Endothelial cell of umbilical vein (primary cell): ENCODE data around the gene SH2D3C. TPM values are rescaled to one million over a fixed set of nuclear protein-coding genes. Genes with fewer than 3 reads are reported as not detected.

Experiments used
- BruUV-seq: library from RNA; stranded (reverse); fragments of 400-500 nt; replicated peaks from 2 replicates; lab custom pipeline; 2021; lab: Mats Ljungman, UMichigan
- CTCF ChIA-PET: fragments of 300-600, 350-600 bp; sonication (Branson Sonifier 250); formaldehyde crosslinking; loops from one replicate; lab custom pipeline; 2021; ENCODE audit warnings: antibody characterized with exemption, inconsistent platforms; lab: Charles Lee
- POLR2A ChIA-PET: fragments of 300-600, 350-600 bp; sonication (Branson Sonifier 250); formaldehyde crosslinking; loops from one replicate; lab custom pipeline; 2021; ENCODE audit warnings: antibody characterized with exemption, inconsistent platforms; lab: Charles Lee
- DNase-seq: peaks from one replicate; pipeline ENCODE4 v3.0.0-alpha.2; 2011; ENCODE audit warnings: low read depth, low spot score
- FAIRE-seq: peaks from 2 replicates; lab custom pipeline; 2011; peaks lifted over from hg19 to GRCh38; lab: Jason Lieb, UNC
- H2AFZ ChIP-seq: 2 replicates; pipeline ENCODE4 v1.6.0; 2012; ENCODE audit warnings: low read depth, low read length, control low read depth, inconsistent platforms
- H3K27ac ChIP-seq: 2 replicates; pipeline ENCODE4 v1.5.1; 2011; ENCODE audit warnings: low read depth, mild to moderate bottlenecking, control low read depth, low read length, moderate library complexity; ENCODE audit not compliant: insufficient read depth
- H3K27me3 ChIP-seq, 2 experiments: 2 replicates each; pipeline versions ENCODE4 v1.6.0 to v1.6.1; 2011; ENCODE audit warnings: low read length in 2 of 2, mixed read lengths in 1 of 2; ENCODE audit not compliant: control insufficient read depth in 2 of 2, insufficient read depth in 2 of 2
- H3K36me3 ChIP-seq, 2 experiments: 2 replicates in 1 of 2; 3 replicates in 1 of 2; pipeline ENCODE4 v1.5.1; 2011; ENCODE audit warnings: low read length in 2 of 2, mild to moderate bottlenecking in 1 of 2, moderate library complexity in 1 of 2; ENCODE audit not compliant: control insufficient read depth in 2 of 2, insufficient read depth in 2 of 2; ENCODE audit errors: extremely low read depth in 1 of 2
- H3K4me1 ChIP-seq: 3 replicates; pipeline ENCODE4 v1.5.1; 2011; ENCODE audit warnings: mild to moderate bottlenecking, low read length; ENCODE audit not compliant: control insufficient read depth, insufficient read depth; ENCODE audit errors: extremely low read depth
- H3K4me2 ChIP-seq: 2 replicates; pipeline ENCODE4 v1.6.1; 2011; ENCODE audit warnings: low read length, control low read depth, mixed read lengths; ENCODE audit not compliant: insufficient read depth
- H3K4me3 ChIP-seq, 3 experiments: fragments of 200-600 bp in 1 of 3; sonication (generic), shearing (Covaris generic) in 1 of 3; replicated peaks in 1 of 3; 2 replicates each; pipeline ENCODE4 v1.5.1; 2011 to 2016; ENCODE audit warnings: control low read depth in 3 of 3, low read length in 3 of 3, mild to moderate bottlenecking in 2 of 3, inconsistent platforms in 1 of 3, low read depth in 1 of 3, moderate library complexity in 1 of 3; ENCODE audit not compliant: insufficient read depth in 1 of 3
- H3K79me2 ChIP-seq: 2 replicates; pipeline ENCODE4 v1.6.0; 2012; ENCODE audit warnings: low read length, inconsistent platforms; ENCODE audit not compliant: control insufficient read depth, insufficient read depth
- H3K9ac ChIP-seq: replicated peaks from 2 replicates; pipeline ENCODE3; 2011; ENCODE audit warnings: low read length, control low read depth; ENCODE audit not compliant: insufficient read depth; ENCODE audit errors: extremely low read depth
- H3K9me1 ChIP-seq: replicated peaks from 3 replicates; pipeline ENCODE4 v1.6.0; 2011; ENCODE audit warnings: mild to moderate bottlenecking, low read length; ENCODE audit not compliant: control insufficient read depth, insufficient read depth; ENCODE audit errors: extremely low read depth
- H3K9me3 ChIP-seq: replicated peaks from 2 replicates; pipeline ENCODE4 v1.5.1; 2012; ENCODE audit warnings: low read length, inconsistent platforms; ENCODE audit not compliant: control insufficient read depth, insufficient read depth
- H4K20me1 ChIP-seq: replicated peaks from 2 replicates; pipeline ENCODE3; 2011; ENCODE audit warnings: mild to moderate bottlenecking, low read length; ENCODE audit not compliant: control insufficient read depth, insufficient read depth; ENCODE audit errors: extremely low read depth
- EZH2 ChIP-seq: IDR thresholded peaks from 2 replicates; pipeline ENCODE4 v1.6.1; 2012; ENCODE audit warnings: borderline replicate concordance, low read depth, mild to moderate bottlenecking, moderate library complexity, low read length, inconsistent platforms; ENCODE audit not compliant: severe bottlenecking
- FOS ChIP-seq: IDR thresholded peaks from 2 replicates; pipeline ENCODE4 v1.6.1; 2011; ENCODE audit warnings: mild to moderate bottlenecking, low read length, moderate library complexity, borderline replicate concordance; ENCODE audit not compliant: insufficient read depth
- GATA2 ChIP-seq: IDR thresholded peaks from 2 replicates; pipeline ENCODE4 v1.7.0; 2011; ENCODE audit warnings: low read depth, mild to moderate bottlenecking, moderate library complexity, mixed read lengths, low read length; ENCODE audit not compliant: insufficient read length, insufficient read depth
- JUN ChIP-seq: IDR thresholded peaks from 2 replicates; pipeline ENCODE4 v1.6.1; 2011; ENCODE audit warnings: borderline replicate concordance, low read depth; ENCODE audit not compliant: insufficient read length, insufficient read depth
- MYC ChIP-seq: IDR thresholded peaks from one replicate; pipeline ENCODE4 v1.6.1; 2011; ENCODE audit warnings: mild to moderate bottlenecking, low read depth, low read length
- POLR2A ChIP-seq: IDR thresholded peaks from 2 replicates; pipeline ENCODE4 v1.6.1; 2012; ENCODE audit warnings: low read depth, mild to moderate bottlenecking, control low read depth, low read length
- POLR2AphosphoS5 ChIP-seq: IDR thresholded peaks from 2 replicates; pipeline ENCODE4 v1.6.1; 2012; ENCODE audit warnings: low read depth, mild to moderate bottlenecking, control low read depth, low read length, moderate library complexity; ENCODE audit not compliant: insufficient read depth
- dilution Hi-C: fragments of 300-500 bp; cut with MboI; formaldehyde crosslinking; loops from one replicate; pipeline ENCODE4 v1.15.0; 2019; ENCODE audit warnings: low sequenced_read_pairs; ENCODE audit not compliant: extremely low pct_ligation_motif_present
- intact Hi-C: fragments of 100-400 bp; cut with micrococcal nuclease; formaldehyde crosslinking; loops from one replicate; pipeline ENCODE4 v1.10.0; 2022
- polyA plus RNA-seq, 4 experiments: library from polyadenylated mRNA; depleted of rRNA in 3 of 4; stranded (reverse) in 3 of 4; unstranded in 1 of 4; fragments of >200 nt; gene quantifications; 2 replicates each; pipeline versions ENCODE4 v1.2.1 to v1.2.3, GENCODE V29; 2011 to 2012; ENCODE audit warnings: missing spikeins in 1 of 4
- total RNA-seq: library from RNA; stranded (reverse); gene quantifications from 2 replicates; pipeline ENCODE4 v1.2.3, GENCODE V29; 2021
- TF ChIP-seq, protein P1 (sequence below): IDR thresholded peaks from 2 replicates; pipeline ENCODE4 v1.6.1; 2011; ENCODE audit not compliant: insufficient read depth, insufficient read length
- TF ChIP-seq, protein P2 (sequence below), 2 donors: IDR thresholded peaks; 1 replicate in 1 of 2; 2 replicates in 1 of 2; pipeline ENCODE4 v1.5.1; 2011; ENCODE audit warnings: low read length in 2 of 2, mild to moderate bottlenecking in 2 of 2, moderate library complexity in 2 of 2, control low read depth in 1 of 2, inconsistent platforms in 1 of 2, low read depth in 1 of 2; ENCODE audit not compliant: insufficient read depth in 1 of 2; ENCODE audit errors: extremely low read depth in 1 of 2

Gene SH2D3C
- total and polyA plus RNA-seq, 2 donors (not counting 3 experiments of a cell fraction or from before 2014, with no cell fraction given): 95.0 to 173 TPM

DNA sequence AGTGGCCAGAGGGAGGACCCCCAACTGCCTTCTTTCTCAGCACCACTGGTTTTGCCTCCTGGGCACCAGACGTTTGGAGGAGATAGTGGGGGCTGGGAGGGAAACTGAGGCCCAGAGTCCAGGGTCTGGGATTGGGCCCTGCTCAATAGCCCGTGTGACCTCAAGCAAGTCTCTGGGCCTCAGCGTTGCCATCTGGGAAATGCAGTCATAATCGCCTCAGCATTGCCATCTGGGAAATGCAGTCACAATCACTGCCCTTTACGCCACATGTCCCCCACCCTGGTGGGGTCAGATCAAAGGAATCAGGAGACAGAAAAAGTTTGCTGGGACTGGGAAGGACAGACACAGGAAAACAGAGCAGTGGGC is 1.6 kb downstream of the SH2D3C start:
- FAIRE-seq (no peak), DNase-seq (no peak)
- H3K36me3 ChIP-seq: no peaks in the 10 kb centered on the region
- CTCF ChIA-PET: no interaction called here
- H3K4me2 ChIP-seq: no peak overlapping the region
- no peaks in the 10 kb centered on the region for H4K20me1 ChIP-seq
- no peaks in the 10 kb centered on the region for H3K9me1 ChIP-seq
- POLR2A ChIA-PET: no interaction called here
- H3K79me2 ChIP-seq: no peaks in the 10 kb centered on the region
- intact Hi-C loops: no loop called here
- no peak overlapping the region for H3K27ac ChIP-seq
- H3K4me3 ChIP-seq: no peak overlapping the region
- no peak overlapping the region for H2AFZ ChIP-seq
- H3K4me1 ChIP-seq: peaks cover 7% of the 10 kb centered on the region
- BruUV-seq: no TSS peak
- TF ChIP-seq EZH2 (no peak), FOS (no peak), POLR2A (no peak), JUN (no peak), MYC (no peak), GATA2 (no peak), POLR2AphosphoS5 (no peak)
- TF ChIP-seq, protein P1, sequence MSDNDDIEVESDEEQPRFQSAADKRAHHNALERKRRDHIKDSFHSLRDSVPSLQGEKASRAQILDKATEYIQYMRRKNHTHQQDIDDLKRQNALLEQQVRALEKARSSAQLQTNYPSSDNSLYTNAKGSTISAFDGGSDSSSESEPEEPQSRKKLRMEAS: no peak
- TF ChIP-seq, protein P2, sequence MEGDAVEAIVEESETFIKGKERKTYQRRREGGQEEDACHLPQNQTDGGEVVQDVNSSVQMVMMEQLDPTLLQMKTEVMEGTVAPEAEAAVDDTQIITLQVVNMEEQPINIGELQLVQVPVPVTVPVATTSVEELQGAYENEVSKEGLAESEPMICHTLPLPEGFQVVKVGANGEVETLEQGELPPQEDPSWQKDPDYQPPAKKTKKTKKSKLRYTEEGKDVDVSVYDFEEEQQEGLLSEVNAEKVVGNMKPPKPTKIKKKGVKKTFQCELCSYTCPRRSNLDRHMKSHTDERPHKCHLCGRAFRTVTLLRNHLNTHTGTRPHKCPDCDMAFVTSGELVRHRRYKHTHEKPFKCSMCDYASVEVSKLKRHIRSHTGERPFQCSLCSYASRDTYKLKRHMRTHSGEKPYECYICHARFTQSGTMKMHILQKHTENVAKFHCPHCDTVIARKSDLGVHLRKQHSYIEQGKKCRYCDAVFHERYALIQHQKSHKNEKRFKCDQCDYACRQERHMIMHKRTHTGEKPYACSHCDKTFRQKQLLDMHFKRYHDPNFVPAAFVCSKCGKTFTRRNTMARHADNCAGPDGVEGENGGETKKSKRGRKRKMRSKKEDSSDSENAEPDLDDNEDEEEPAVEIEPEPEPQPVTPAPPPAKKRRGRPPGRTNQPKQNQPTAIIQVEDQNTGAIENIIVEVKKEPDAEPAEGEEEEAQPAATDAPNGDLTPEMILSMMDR (IDR thresholded peaks at IDR 0.05; ENCODE audit: extremely low read depth in 1 of 2, insufficient read depth in 1 of 2, low read depth in 1 of 2, low read length in 2 of 2): no peak
- H3K9ac ChIP-seq: no peak overlapping the region
- no peaks in the 10 kb centered on the region for H3K9me3 ChIP-seq
- no peaks in the 10 kb centered on the region for H3K27me3 ChIP-seq
- dilution Hi-C loops: no loop called here
